ENCODE data around the gene CAMK2A.

Gene CAMK2A

GRCh38 chr5:150315245-150315644, 25.7 kb upstream of the CAMK2A start:
- no peak for DNase-seq

GRCh38 chr5:150313921-150314716, 24.5 kb upstream of the CAMK2A start:
- no peak for DNase-seq

- no peak for DNase-seq
Measured at GRCh38 chr5:150313501-150313900, 23.9 kb upstream of the CAMK2A start.

- DNase-seq, result no peak
Measured at GRCh38 chr5:150312518-150312917, 22.9 kb upstream of the CAMK2A start.

- no peak for DNase-seq
Measured at GRCh38 chr5:150311015-150311692, 21.6 kb upstream of the CAMK2A start.

- no peak for DNase-seq
Measured at GRCh38 chr5:150310246-150310645, 20.7 kb upstream of the CAMK2A start.

GRCh38 chr5:150309886-150310239, 20.3 kb upstream of the CAMK2A start:
- no peak for DNase-seq

- DNase-seq, result no peak
Measured at GRCh38 chr5:150309101-150309885, 19.7 kb upstream of the CAMK2A start.

GRCh38 chr5:150307617-150308426, 18.2 kb upstream of the CAMK2A start:
- DNase-seq, result no peak

- no peak for DNase-seq
Measured at GRCh38 chr5:150306775-150307174, 17.2 kb upstream of the CAMK2A start.

GRCh38 chr5:150305557-150305956, 16.0 kb upstream of the CAMK2A start:
- DNase-seq, result no peak

GRCh38 chr5:150305095-150305494, 15.5 kb upstream of the CAMK2A start:
- DNase-seq, result no peak

- DNase-seq, result no peak
Measured at GRCh38 chr5:150304481-150305081, 15.0 kb upstream of the CAMK2A start.

- no peak for DNase-seq
Measured at GRCh38 chr5:150303660-150304386, 14.2 kb upstream of the CAMK2A start.

GRCh38 chr5:150303070-150303615, 13.6 kb upstream of the CAMK2A start:
- no peak for DNase-seq

GRCh38 chr5:150302301-150303069, 12.9 kb upstream of the CAMK2A start, which contains the start of gene ARSI:
Gene ARSI (minus strand): TSS chr5:150302905. CDS start chr5:150302373, 532 bp downstream.
- no peak for DNase-seq

GRCh38 chr5:150301901-150302300, 12.3 kb upstream of the CAMK2A start:
- no peak for DNase-seq

GRCh38 chr5:150301170-150301505, 11.6 kb upstream of the CAMK2A start:
- DNase-seq, result no peak

- no peak for DNase-seq
Measured at GRCh38 chr5:150300496-150301169, 11.1 kb upstream of the CAMK2A start.

Measured in stimulated activated naive CD4-positive, alpha-beta T cell treated with Interleukin-2 at 50 U/mL for 16 hours (primary cell).